ENCODE data around the gene MAPK11. TPM values are rescaled to one million over a fixed set of nuclear protein-coding genes. Genes with fewer than 3 reads are reported as not detected.

MAPK11 gene
- total RNA-seq, 4 donors from 2014 or later = 2.0 to 14.0 (median 2.5) TPM; not detected in 1

DNA sequence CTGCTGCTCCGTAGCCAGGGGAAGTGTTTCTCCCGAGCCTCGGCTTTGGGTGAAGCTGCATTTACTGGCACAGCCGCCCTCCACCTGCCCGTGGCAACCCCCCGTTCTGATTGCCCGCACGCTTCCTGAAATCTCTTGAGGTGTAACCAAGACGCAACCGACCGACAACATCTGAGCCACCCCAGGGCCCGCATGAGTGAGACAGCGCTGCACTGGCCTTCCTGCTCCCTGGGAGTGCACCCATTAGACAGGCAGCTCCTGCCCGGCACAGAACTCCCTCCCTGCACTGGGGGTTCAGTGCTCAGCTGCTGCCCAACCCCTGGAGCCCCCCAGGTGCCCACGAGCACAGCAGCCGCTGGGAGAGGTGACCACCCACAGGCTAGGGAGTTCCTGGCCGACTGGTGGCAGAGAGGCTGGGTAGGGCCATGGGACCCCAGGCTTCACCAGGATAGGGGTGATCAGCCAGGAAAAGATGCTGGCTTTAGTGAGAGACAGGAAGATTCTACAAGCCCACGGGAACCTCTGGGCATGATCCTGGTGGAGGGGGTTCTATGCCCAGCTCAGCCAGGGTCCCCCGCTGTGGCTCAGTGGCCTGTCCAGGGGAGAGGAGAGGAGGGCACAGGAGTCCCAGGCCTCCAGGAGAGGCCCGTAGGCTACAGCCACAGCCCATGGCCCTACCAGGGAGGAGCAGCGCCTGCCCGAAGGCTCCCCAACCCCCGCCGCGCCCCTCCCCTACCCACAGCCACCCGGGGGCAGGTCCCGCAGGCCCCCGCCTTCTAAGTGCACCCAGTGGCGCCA, 22.7 kb upstream of the MAPK11 start:
- H3K27me3 ChIP-seq = no peaks in the 10 kb centered on the region
- peaks cover 4 to 50% (median 29%) of the 10 kb centered on the region in 4 donors for H3K4me1 ChIP-seq
- H3K27ac ChIP-seq = peak overlapping the region; percentile 65 to 90 (median 85)
- peak in 2 of 3 donors; percentile 78 to 79 for DNase-seq
- TF ChIP-seq CTCF (IDR thresholded peaks at IDR 0.05) (no peak), POLR2A (IDR thresholded peaks at IDR 0.05) (no peak)
- H3K9me3 ChIP-seq = no peaks in the 10 kb centered on the region
- H3K4me3 ChIP-seq = peak overlapping the region; percentile 1 to 48 (median 34)
- peaks cover 0 to 45% (median 0%) of the 10 kb centered on the region in 3 donors for H3K36me3 ChIP-seq

DNA sequence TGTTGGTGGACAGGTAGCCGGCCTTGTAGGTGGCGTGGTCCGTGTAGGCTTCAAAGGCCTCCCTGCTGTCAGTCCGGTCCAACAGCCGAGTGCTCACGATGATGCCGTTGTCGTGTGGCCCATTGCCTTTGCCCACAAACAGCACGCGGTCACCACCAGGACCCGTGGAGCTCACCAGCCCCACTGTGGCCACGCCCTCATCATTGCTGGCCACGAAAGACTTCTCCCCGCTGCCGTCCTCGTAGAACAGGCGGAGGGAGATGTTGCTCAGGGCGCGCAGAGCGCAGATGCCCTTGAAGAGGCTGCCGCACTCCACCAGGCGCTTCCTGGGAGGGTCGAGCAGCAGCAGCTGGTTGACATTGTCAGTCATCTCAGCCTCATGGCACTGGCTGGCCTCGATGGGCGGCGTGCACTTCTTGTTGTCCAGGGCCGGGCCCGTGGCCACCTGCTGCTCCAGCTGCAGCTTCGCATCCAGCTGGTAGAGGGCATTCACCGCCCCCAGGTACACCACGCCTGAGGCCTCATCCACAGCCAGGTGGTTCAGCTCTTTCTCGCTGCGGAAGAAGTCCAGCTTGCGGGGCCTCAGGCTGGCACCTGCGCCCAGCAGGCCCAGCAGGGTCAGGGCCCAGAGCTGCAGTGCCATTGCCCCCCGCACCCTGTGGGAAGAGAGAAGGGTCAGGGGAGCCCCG, 19.9 kb upstream of the MAPK11 start:
- no peaks in the 10 kb centered on the region for H3K9me3 ChIP-seq
- TF ChIP-seq CTCF (IDR thresholded peaks at IDR 0.05) (no peak), POLR2A (IDR thresholded peaks at IDR 0.05) (no peak)
- H3K4me3 ChIP-seq = no peak overlapping the region
- no peak for DNase-seq
- H3K36me3 ChIP-seq = peaks cover 0 to 68% (median 0%) of the 10 kb centered on the region in 3 donors
- no peaks in the 10 kb centered on the region for H3K27me3 ChIP-seq
- peaks cover 4 to 35% (median 26%) of the 10 kb centered on the region in 4 donors for H3K4me1 ChIP-seq
- H3K27ac ChIP-seq = no peak overlapping the region

DNA sequence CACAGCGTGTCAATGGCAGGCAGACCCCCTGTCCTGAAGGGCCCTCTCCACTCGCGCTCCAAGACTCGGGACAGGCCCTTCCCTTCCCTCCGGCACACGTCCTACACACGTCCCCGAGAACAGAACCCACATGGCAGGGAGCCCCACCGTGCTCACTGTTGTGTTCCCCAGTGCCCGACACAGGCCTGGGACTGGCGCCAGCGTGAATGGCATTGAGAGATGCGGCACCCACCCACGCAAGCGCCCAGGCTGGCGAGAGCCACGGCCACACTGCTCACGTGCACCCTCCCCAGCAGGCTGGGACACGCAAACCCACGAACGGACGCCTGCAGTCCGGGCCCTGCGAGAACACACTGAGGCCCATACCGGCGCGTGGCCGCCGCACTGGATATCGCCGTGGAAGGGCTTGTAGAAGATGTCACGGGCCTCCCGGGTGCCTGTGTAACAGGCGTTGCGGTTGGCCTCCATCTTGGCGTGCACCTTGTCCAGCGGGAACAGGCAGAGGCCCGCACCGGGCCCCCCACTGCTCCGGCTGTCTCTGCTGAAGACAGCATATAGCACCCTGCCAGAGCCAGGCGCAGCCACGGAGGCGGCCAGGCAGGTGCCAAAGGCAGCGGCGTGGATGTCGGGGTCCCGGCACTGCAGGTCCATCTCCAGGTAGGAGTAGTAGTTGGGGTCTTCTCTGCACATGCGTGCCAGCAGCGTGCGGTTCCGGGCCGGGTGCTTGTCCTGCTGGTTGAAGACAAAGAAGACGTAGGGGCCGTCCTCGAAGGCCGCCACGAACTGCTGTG, 19.2 kb upstream of the MAPK11 start:
- H3K27ac ChIP-seq = no peak overlapping the region
- no peak for DNase-seq
- TF ChIP-seq CTCF (IDR thresholded peaks at IDR 0.05) (no peak), POLR2A (IDR thresholded peaks at IDR 0.05) (no peak)
- H3K4me3 ChIP-seq = no peak overlapping the region
- peaks cover 3 to 32% (median 20%) of the 10 kb centered on the region in 4 donors for H3K4me1 ChIP-seq
- no peaks in the 10 kb centered on the region for H3K27me3 ChIP-seq
- no peaks in the 10 kb centered on the region for H3K9me3 ChIP-seq
- peaks cover 0 to 74% (median 0%) of the 10 kb centered on the region in 3 donors for H3K36me3 ChIP-seq

GRCh38 chr22:50287731-50288130, 17.6 kb upstream of the MAPK11 start:
- Histone ChIP-seq H3K9me3 (no peaks in the 10 kb centered on the region), H3K27ac (no peak overlapping the region), H3K27me3 (no peaks in the 10 kb centered on the region), H3K36me3 (peaks cover 0 to 90% (median 0%) of the 10 kb centered on the region in 3 donors), H3K4me3 (no peak overlapping the region), H3K4me1 (peaks cover 0 to 16% (median 6%) of the 10 kb centered on the region in 4 donors)
- no peak for TF ChIP-seq POLR2A (IDR thresholded peaks at IDR 0.05)
- TF ChIP-seq CTCF (IDR thresholded peaks at IDR 0.05) = no peak
- DNase-seq = no peak

- H3K27me3 ChIP-seq = no peaks in the 10 kb centered on the region
- no peak for TF ChIP-seq CTCF (IDR thresholded peaks at IDR 0.05)
- no peak for TF ChIP-seq POLR2A (IDR thresholded peaks at IDR 0.05)
- peaks cover 0 to 8% (median 4%) of the 10 kb centered on the region in 4 donors for H3K4me1 ChIP-seq
- H3K27ac ChIP-seq = no peak overlapping the region
- no peak for DNase-seq
- no peak overlapping the region for H3K4me3 ChIP-seq
- H3K9me3 ChIP-seq = no peaks in the 10 kb centered on the region
- H3K36me3 ChIP-seq = peaks cover 0 to 94% (median 0%) of the 10 kb centered on the region in 3 donors
These were observed 16.6 kb upstream of the MAPK11 start for GRCh38 chr22:50286701-50287318.

Data from Peyer's patch (tissue), 4 donors.